Colon (tissue), 2 donors: ENCODE data around the gene USP6NL.

Experiments used
- FAIRE-seq: peaks from 2 replicates; lab custom pipeline; 2012; peaks lifted over from hg19 to GRCh38; lab: Jason Lieb, UNC
- donor health status: control.
- donor health status: control.

USP6NL gene

DNA sequence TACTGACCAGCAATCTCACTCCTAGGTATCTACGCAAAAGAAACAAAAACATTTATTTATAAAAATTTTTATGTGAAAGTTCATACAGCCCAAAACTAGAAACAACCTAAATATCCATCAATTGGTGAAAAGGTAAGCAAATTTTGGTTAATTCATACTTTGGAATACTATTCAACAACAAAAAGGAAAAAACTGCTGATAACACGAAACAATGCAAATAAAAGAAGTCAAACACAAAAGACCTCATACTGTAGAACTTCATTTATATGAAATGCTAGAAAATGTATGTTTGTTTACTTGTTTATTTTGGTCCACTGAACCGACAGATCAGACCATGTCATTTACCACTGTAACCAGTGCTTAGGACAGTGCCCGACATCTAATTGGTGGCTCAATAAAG is 60.3 kb downstream of the USP6NL start:
- no peak for FAIRE-seq

GRCh38 chr10:11548768-11549099 is 62.7 kb downstream of the USP6NL start:
- FAIRE-seq: no peak

GRCh38 chr10:11548065-11548767 is 63.2 kb downstream of the USP6NL start:
- no peak for FAIRE-seq

- FAIRE-seq: no peak
Measured at GRCh38 chr10:11546581-11546980, 64.9 kb downstream of the USP6NL start.

DNA sequence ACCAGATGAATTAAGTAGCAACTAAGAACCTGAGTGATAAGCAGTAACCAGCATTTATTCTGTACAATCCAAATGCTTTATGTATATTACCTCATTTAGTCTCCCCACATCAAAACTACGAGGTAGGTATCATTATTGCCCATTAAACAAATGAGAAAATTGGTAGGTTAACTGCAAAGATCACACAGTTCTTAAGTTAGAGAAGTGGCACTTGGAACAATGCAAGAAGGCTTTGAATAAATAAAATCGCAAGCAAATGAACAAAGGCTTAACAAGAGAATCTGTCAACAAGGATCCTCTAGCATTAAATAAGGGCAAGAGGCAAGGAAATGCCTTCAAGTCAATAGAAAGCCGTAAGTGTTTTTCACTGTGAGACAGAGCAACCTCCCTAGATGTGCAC is 70.2 kb downstream of the USP6NL start:
- no peak for FAIRE-seq

GRCh38 chr10:11539191-11539868 is 72.1 kb downstream of the USP6NL start:
- FAIRE-seq: no peak

GRCh38 chr10:11538834-11539190 is 72.6 kb downstream of the USP6NL start:
- no peak for FAIRE-seq

DNA sequence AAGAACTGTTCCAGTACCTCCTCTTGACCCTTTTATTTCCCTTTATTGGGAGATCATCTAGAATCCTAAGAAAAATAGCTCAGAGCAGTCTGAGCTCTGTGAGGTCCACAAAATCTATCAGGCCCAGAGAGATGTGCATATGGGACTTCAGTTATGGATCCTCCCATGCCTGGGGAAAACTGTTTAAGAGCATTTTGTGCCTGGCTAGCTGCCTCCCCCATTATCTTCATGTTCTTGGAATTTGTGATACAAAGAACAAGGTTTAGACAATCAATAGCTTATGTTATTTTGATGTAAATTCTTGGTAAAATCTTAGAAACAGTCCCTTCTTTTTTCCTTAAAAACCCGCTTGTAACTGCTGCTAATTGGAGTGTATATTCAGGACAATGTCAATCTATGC is 75.2 kb downstream of the USP6NL start:
- no peak for FAIRE-seq

DNA sequence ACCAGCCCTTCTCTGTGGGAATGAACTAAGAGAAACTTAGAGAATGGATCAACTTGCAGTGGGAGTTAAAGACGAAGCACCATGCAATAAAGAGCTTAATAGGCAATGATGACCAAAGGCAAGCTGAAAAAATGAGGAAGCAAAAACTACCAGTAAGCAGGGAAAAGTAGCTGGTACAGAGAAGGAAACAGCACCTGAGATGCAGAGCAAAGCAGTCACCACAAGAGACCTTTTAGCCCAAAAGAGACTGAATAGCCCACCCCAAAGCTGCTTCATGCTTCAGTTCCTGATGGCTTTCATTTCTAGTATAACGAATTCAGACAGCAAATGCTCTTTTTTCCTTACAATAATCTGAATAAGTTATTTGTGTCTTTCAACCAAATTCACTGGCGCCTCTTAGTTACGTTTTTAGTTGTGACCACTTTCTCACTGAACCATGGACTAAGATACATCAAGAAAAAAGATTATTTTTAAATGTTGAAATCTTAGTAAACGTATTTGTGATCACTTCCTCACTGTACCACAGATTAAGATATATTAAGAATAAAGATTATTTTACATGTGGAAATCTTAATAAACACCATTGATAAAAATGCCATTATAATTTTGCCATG is 76.0 kb downstream of the USP6NL start:
- no peak for FAIRE-seq

- FAIRE-seq: no peak
Measured at GRCh38 chr10:11533328-11533781, 78.1 kb downstream of the USP6NL start.

GRCh38 chr10:11532306-11532705 is 79.1 kb downstream of the USP6NL start:
- FAIRE-seq: no peak

- no peak for FAIRE-seq
Measured at GRCh38 chr10:11530806-11531205, 80.6 kb downstream of the USP6NL start.

GRCh38 chr10:11529276-11529903 is 82.1 kb downstream of the USP6NL start:
- no peak for FAIRE-seq

- FAIRE-seq: no peak
Measured at GRCh38 chr10:11528286-11528685, 83.2 kb downstream of the USP6NL start.

DNA sequence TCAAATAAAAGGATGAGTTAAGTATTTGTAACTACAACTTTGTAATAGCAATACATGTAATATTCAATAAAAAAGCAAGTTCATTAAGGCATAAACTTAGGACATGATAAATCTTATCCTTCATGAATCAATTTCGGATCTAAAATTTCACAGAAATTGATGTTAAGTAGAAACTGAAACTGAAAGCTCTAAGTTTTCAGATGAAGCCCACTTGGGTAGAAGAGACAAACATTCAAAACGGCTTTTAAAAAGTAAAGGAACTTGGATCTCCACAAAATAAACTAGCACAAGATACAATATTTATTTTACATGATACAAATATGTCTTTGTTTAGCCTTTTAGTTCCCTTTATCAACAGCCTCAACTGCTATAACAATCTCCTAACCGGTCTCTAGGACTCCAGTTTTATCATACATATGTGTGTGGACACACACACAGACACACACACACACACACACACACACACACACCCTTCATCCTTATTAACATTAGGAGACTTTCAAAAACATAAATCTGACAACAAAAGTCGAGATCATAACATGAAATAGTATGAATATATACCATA is 83.7 kb downstream of the USP6NL start:
- peak; percentile 80 for FAIRE-seq

DNA sequence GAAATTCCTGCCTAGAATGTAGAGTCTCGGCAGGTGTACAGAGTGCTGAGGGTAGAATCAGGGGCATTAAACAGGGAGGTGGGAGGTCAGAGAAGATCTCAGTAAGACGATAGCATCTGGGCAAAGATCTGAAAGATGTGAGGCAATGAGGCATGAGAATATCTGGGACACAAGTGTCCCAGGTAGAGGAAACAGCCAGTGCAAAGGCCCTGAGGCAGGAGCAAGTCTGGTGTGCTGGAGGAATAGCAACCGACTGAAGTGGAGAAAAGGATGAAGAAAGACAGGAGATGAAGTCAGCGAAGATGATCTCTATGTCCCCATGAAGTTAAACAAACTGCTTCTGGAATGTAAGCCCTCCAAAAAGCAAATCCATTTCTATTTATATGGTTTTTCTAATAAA is 84.4 kb downstream of the USP6NL start:
- FAIRE-seq: no peak

DNA sequence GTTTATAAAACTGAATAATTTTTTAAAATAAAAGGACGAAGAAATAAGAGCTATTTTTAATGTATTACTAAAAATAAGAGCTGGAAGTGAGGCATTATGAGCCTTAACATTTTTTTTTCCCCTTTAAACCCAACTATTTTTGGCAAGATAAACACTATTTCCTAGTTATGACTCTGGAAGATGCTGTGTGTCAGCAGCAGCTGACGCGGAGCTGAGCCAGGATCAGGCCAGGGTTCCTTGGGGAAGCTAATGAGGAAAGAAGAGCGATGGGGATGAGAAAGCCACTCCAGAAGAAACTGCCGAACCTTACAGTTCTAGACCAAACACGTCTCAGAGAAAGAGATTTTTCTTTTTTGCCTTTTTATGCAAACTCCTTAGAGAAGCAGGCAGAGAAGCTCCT is 85.9 kb downstream of the USP6NL start:
- no peak for FAIRE-seq

DNA sequence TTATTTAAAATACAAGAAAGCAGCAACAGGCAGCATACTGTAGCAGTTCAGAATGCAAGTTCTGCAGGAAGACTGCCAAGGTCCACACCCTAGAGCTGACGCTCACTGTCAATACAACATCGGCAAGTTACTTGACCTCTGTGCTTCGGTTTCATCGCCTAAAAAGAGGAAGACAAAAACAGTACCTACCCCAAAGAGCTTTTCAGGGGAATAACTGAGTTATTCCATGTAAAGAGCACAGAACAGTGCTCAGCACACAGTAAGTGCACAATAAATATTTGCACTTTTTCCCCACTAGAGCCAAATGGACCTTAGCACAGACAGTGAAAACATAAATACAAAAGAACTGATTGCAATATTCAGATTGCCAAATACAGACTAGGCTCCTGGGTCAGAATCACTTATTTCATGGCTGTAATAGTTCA is 88.6 kb downstream of the USP6NL start:
- FAIRE-seq: no peak

DNA sequence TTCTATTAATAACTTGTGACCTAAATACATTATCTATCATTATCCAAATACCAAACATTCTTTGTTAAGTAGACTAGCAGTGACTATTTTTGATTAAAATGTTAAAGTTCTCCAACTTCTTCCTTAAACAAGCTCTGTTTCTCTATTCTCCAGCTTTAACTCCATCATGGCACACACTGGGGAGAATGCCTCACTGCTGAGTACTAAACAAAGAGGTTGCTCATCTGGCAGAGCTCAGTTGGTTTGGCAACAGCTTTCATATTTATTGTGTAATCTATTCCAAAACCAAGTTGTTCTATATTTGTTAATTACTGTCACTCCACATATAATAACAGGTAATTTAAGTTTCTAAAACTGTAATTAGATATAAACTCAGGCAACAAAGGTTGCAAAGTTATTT is 89.6 kb downstream of the USP6NL start:
- FAIRE-seq: no peak

DNA sequence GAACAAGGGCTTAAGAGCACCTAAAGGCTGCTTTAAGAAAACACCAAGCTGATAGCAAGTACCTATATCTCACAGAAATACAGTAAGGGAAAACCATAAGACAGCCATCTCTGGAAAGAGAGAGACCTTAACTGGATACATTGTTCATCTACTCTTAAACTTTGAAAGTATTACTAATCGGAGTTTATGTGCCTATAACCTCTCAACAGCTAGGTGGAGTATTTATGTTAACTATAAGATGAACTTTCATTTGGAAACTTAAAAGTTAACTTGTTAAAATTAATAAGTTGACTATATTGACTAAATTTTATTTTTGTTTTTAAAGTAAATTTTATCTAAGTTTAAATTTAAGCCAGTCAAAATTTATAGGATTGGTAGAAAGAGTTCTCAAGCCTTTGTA is 90.6 kb downstream of the USP6NL start:
- peak; percentile 80 for FAIRE-seq

DNA sequence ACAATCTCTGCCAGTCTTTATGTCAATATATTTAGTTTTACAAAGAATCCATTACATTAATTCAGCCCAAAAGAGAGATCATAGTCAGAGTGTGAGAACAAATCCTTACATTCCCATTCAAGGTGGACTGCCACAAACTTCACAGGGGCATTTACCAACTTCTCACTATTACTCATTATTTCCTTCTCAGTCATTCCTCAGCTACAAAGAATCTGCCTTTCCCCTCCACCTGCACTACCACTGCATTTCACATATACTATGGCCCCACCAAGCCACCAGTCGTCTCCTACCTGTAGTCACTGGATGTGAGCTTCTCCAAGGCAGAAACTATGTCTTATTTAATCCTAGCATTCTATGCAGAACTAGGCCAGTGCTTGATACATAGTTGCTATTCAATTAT is 94.3 kb downstream of the USP6NL start:
- FAIRE-seq: no peak

DNA sequence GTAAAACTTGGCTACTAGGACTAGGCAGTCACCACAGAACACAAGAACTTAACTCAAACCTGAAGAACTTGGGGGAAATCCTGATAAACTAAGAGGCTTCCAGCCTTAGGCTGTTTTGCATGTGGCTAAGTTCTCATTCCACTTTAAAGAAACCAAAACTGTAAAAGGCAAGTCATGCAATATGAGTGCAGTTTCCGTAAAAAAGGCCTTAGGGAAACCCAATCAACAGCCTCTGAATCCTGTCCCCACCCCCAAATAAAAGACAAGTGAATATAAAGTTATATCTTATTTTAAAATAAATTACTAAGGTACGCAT is 95.1 kb downstream of the USP6NL start:
- FAIRE-seq: no peak
